HepG2 (cell line): ENCODE results near the gene SLC22A23. TPM values are rescaled to one million over a fixed set of nuclear protein-coding genes. Genes with fewer than 3 reads are reported as not detected.

Source experiments
- AKAP8 ChIP-seq: sonication (generic); formaldehyde crosslinking; IDR thresholded peaks from 2 replicates; pipeline ENCODE4 v1.5.1; 2020; ENCODE audit warnings: mild to moderate bottlenecking, missing genetic modification reagents
- ATF6 ChIP-seq: sonication (generic); formaldehyde crosslinking; conservative IDR thresholded peaks from 2 replicates; pipeline ENCODE4 v1.4.0; 2020; ENCODE audit warnings: missing genetic modification reagents
- CREB1 ChIP-seq, 2 experiments: fragments of 450-650 bp in 1 of 2; IDR thresholded peaks; 2 replicates each; pipeline ENCODE4 v1.6.1; 2016 to 2017; ENCODE audit warnings: control low read depth in 1 of 2, mild to moderate bottlenecking in 1 of 2, missing compliant biosample characterization in 1 of 2, missing genetic modification characterization in 1 of 2
- CREM ChIP-seq, 2 experiments: sonication (generic) in 1 of 2; formaldehyde crosslinking in 1 of 2; IDR thresholded peaks; 2 replicates each; pipeline versions ENCODE4 v1.4.0 to v1.6.1; 2016 to 2020; ENCODE audit warnings: antibody characterized with exemption in 1 of 2, mild to moderate bottlenecking in 1 of 2, missing genetic modification reagents in 1 of 2
- DNMT1 ChIP-seq: sonication (generic); formaldehyde crosslinking; IDR thresholded peaks from 2 replicates; pipeline ENCODE4 v1.5.1; 2020; ENCODE audit warnings: mild to moderate bottlenecking, missing genetic modification reagents
- EED ChIP-seq: sonication (generic); formaldehyde crosslinking; IDR thresholded peaks from 2 replicates; pipeline ENCODE4 v1.5.0; 2020; ENCODE audit warnings: mild to moderate bottlenecking, missing genetic modification reagents
- FLYWCH1 ChIP-seq: sonication (generic); formaldehyde crosslinking; IDR thresholded peaks from 2 replicates; pipeline ENCODE4 v1.8.1; 2023; ENCODE audit warnings: mild to moderate bottlenecking, missing genetic modification reagents
- FOXA3 ChIP-seq: IDR thresholded peaks from 2 replicates; pipeline ENCODE4 v1.6.1; 2016; ENCODE audit warnings: missing genetic modification reagents, missing compliant biosample characterization
- FOXJ3 ChIP-seq: sonication (generic); formaldehyde crosslinking; IDR thresholded peaks from 2 replicates; pipeline ENCODE4 v1.4.0; 2020; ENCODE audit warnings: missing genetic modification reagents, mild to moderate bottlenecking, borderline replicate concordance
- HNRNPK ChIP-seq: fragments of 200-400 bp; formaldehyde crosslinking; IDR thresholded peaks from 2 replicates; pipeline ENCODE4 v1.6.1; 2018; ENCODE audit warnings: low read length, low read depth, moderate library complexity, mild to moderate bottlenecking; ENCODE audit not compliant: poor library complexity, severe bottlenecking
- JUNB ChIP-seq: sonication (generic); formaldehyde crosslinking; IDR thresholded peaks from 2 replicates; pipeline ENCODE4 v1.8.0; 2022; ENCODE audit warnings: missing genetic modification reagents, mild to moderate bottlenecking, borderline replicate concordance
- KDM5A ChIP-seq: fragments of 200-600 bp; sonication (generic); IDR thresholded peaks from 2 replicates; pipeline ENCODE4 v1.7.0; 2018; ENCODE audit warnings: antibody characterized with exemption, mild to moderate bottlenecking, low read length, borderline replicate concordance
- MTA1 ChIP-seq: sonication (generic); formaldehyde crosslinking; IDR thresholded peaks from 2 replicates; pipeline ENCODE4 v1.4.0; 2020; ENCODE audit warnings: missing genetic modification reagents, mild to moderate bottlenecking, borderline replicate concordance
- NPAS2 ChIP-seq: sonication (generic); formaldehyde crosslinking; IDR thresholded peaks from 2 replicates; pipeline ENCODE4 v1.8.0; 2022; ENCODE audit warnings: mild to moderate bottlenecking, missing genetic modification reagents, borderline replicate concordance
- PHF5A ChIP-seq: IDR thresholded peaks from one replicate; pipeline ENCODE4 v1.6.1; 2018; ENCODE audit warnings: low read depth, missing genetic modification reagents; ENCODE audit not compliant: unreplicated experiment
- RAD21 ChIP-seq: fragments of 450-650 bp; formaldehyde crosslinking; IDR thresholded peaks from 2 replicates; pipeline ENCODE4 v1.5.0; 2020; ENCODE audit warnings: mild to moderate bottlenecking
- SMC3 ChIP-seq: IDR thresholded peaks from 2 replicates; pipeline ENCODE4 v1.6.1; 2011; ENCODE audit warnings: low read length, improper control_type of control experiment
- ZFYVE20 ChIP-seq: sonication (generic); formaldehyde crosslinking; IDR thresholded peaks from 2 replicates; pipeline ENCODE4 v1.8.0; 2023; ENCODE audit warnings: low read depth, mild to moderate bottlenecking, moderate library complexity, missing genetic modification reagents, borderline replicate concordance
- ZIK1 ChIP-seq: sonication (generic); formaldehyde crosslinking; IDR thresholded peaks from 2 replicates; pipeline ENCODE4 v1.5.0; 2020; ENCODE audit warnings: mild to moderate bottlenecking, low read depth, missing genetic modification reagents, borderline replicate concordance
- ZKSCAN1 ChIP-seq: fragments of 150-350 bp; IDR thresholded peaks from 2 replicates; pipeline ENCODE4 v1.6.1; 2014; ENCODE audit warnings: low read length
- ZNF256 ChIP-seq: sonication (generic); formaldehyde crosslinking; conservative IDR thresholded peaks from 2 replicates; pipeline ENCODE4 v1.4.0; 2020; ENCODE audit warnings: missing genetic modification reagents
- ZNF414 ChIP-seq: sonication (generic); formaldehyde crosslinking; IDR thresholded peaks from 2 replicates; pipeline ENCODE4 v1.5.0; 2020; ENCODE audit warnings: missing genetic modification reagents
- ZNF567 ChIP-seq: sonication (generic); formaldehyde crosslinking; IDR thresholded peaks from 2 replicates; pipeline ENCODE4 v1.8.1; 2023; ENCODE audit warnings: mild to moderate bottlenecking, missing genetic modification reagents, borderline replicate concordance
- ZNF615 ChIP-seq: sonication (generic); formaldehyde crosslinking; IDR thresholded peaks from 2 replicates; pipeline ENCODE4 v1.5.0; 2020; ENCODE audit warnings: mild to moderate bottlenecking, missing genetic modification reagents, borderline replicate concordance
- ZNF616 ChIP-seq: sonication (generic); formaldehyde crosslinking; IDR thresholded peaks from 2 replicates; pipeline ENCODE4 v1.5.0; 2020; ENCODE audit warnings: low read depth, mild to moderate bottlenecking, missing genetic modification reagents
- ZNF749 ChIP-seq: sonication (generic); formaldehyde crosslinking; IDR thresholded peaks from 2 replicates; pipeline ENCODE4 v1.8.0; 2022; ENCODE audit warnings: mild to moderate bottlenecking, missing genetic modification reagents, moderate library complexity, borderline replicate concordance
- ZNF768 ChIP-seq: sonication (generic); formaldehyde crosslinking; IDR thresholded peaks from 2 replicates; pipeline ENCODE4 v1.4.0; 2020; ENCODE audit warnings: missing genetic modification reagents
- polyA plus RNA-seq, 8 experiments: library from polyadenylated mRNA; depleted of rRNA in 3 of 8; stranded (reverse) in 7 of 8; unstranded in 1 of 8; fragments of >200 nt; fragmentation: Illumina TruSeq in 4 of 8; extraction: Trizol in 4 of 8; gene quantifications; 2 replicates each; pipeline versions ENCODE4 v1.2.1 to v1.2.3, GENCODE V29; 2011 to 2016; ENCODE audit warnings: low read depth in 4 of 8, missing spikeins in 1 of 8, mixed read lengths in 1 of 8; ENCODE audit not compliant: insufficient read depth in 1 of 8
- total RNA-seq, 5 experiments: library from RNA; depleted of rRNA; stranded (reverse); fragments of >200 nt; fragmentation: Illumina TruSeq; extraction: Trizol; gene quantifications; 2 replicates each; pipeline ENCODE4 v1.2.3, GENCODE V29; 2016; ENCODE audit warnings: low read depth in 1 of 5

SLC22A23 gene
- total and polyA plus RNA-seq, 2 of the 13 experiments (the other 11 are each of a cell fraction or from before 2014, with no cell fraction given), result 11.8 to 17.5 TPM

GRCh38 chr6:3370361-3371221 is 86.3 kb downstream of the SLC22A23 start (continued):
- TF ChIP-seq MTA1 (peak; percentile 100), ZNF256 (no peak), ATF6 (CRISPR knock-in tag) (no peak; the same call in 1 of the 2 replicates), ZNF414 (CRISPR knock-in tag) (peak; percentile 98), ZIK1 (CRISPR knock-in tag) (peak; percentile 87), KDM5A (no peak), ZFYVE20 (no peak), CREM (IDR thresholded peaks at IDR 0.05) (peak; percentile 90), CREM (CRISPR knock-in tag; IDR thresholded peaks at IDR 0.05) (no peak), HNRNPK (no peak), ZNF768 (CRISPR knock-in tag) (peak; percentile 69; the same call in 1 of the 2 replicates), FLYWCH1 (CRISPR knock-in tag) (no peak), SMC3 (no peak; the same call in 1 of the 2 replicates), JUNB (CRISPR knock-in tag) (no peak), FOXA3 (peak; percentile 95), ZNF749 (CRISPR knock-in tag) (no peak), RAD21 (CRISPR knock-in tag) (peak; percentile 43), ZKSCAN1 (no peak), AKAP8 (CRISPR knock-in tag) (peak; percentile 91), ZNF567 (peak; percentile 57; the same call in 1 of the 2 replicates), EED (0 out of 2 replicates have a peak, but pooled peaks have one; percentile 68), ZNF616 (CRISPR knock-in tag) (peak; percentile 87), FOXJ3 (CRISPR knock-in tag) (no peak; the same call in 1 of the 2 replicates), NPAS2 (CRISPR knock-in tag) (no peak), ZNF615 (CRISPR knock-in tag) (no peak), PHF5A (CRISPR knock-in tag) (peak; percentile 56), CREB1 (IDR thresholded peaks at IDR 0.05) (no peak), CREB1 (CRISPR knock-in tag; IDR thresholded peaks at IDR 0.05) (no peak), DNMT1 (CRISPR knock-in tag) (peak; percentile 80; the same call in 1 of the 2 replicates)
